ENCODE data around the gene ELOB. TPM values are rescaled to one million over a fixed set of nuclear protein-coding genes. Genes with fewer than 3 reads are reported as not detected.

ELOB gene
- polyA plus RNA-seq, 1 experiment, result 146 TPM

DNA sequence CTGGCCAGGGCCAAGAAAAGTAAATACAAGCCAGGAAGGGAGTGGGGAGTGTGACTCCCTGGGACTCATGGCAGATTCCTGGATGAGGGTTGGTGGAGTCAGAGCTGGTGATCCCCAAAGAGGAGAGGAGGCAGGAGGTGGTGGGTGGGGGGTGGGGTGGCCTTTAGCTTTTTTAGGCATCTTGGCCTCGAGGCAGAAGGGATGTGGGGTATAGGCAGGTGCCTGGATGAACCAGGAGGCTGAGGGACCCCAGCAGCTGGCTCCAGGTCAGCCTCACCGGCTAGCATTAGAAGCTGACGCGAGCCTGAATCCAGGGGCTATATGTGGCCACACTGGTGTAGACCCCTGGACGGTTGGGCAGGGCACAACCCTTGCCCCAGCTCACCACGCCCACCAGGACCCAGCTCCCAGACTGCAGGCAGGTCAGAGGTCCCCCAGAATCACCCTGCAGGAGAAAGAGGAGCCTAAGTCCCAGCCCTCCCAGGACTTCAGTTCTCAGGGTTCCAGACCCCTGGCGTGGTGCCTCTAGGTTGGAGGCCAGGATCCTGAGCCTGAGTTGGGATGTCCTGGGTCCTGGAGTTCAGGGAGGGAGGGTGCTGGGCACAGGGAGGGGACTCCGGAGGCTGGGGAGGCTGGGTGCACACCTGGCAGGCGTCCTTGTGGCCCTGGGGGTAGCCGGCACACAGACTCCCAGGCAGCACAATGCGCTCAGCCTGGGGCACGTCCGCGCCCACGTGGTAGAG is 7.4 kb upstream of the ELOB start:
- POLR2A ChIA-PET, result no interaction called here

DNA sequence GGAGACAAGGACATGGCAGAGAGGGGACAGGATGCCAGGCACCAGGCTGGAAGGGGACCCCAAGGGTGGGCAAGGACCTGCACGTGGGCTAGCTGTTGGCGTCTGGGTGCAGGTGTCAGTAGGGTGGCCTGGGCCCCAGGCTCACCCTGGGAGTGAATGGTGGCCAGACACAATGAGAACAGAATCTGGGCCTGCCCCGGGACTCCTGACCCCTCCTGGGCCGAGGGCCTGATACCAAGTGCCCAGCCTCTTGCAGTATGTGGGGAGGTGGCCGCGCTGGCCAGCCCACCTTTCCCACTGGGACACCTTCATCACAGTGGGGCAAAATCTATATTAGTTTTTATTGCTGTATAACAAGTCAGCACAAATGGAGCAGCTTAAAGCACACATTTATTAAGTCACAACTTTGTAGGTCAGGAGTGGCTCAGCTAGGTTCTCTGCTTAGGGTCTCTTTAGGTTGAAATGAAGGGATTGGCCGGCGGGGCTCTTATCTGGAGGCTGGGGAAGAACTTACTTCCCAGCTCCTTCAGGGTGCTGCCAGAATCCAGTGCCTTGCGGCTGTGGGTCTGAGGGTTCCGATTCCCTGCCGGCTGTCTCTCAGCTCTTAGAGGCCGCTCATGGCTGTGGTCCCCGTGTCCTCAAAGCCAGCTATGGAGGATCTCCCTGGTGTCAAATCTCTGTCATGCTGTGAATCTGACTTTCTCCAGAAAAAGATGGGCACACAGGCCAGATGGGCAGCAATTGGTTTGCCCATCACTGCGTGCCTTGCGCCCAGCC is 6.7 kb upstream of the ELOB start:
- no peak for DNase-seq (ENCODE audit: low read depth, low spot score)

More for the DNA sequence above, 7.4 kb upstream of the ELOB start:
- peaks cover 47% of the 10 kb centered on the region for H3K27me3 ChIP-seq (ENCODE audit: control insufficient read depth, insufficient read depth, low read length)
- no peak overlapping the region for H3K4me3 ChIP-seq (ENCODE audit: low read depth, low read length)
- no peak for DNase-seq (ENCODE audit: low read depth, low spot score)
- CTCF ChIA-PET, result interaction anchor here (0.5 kb wide), 1 partner anchor 90 kb away, joined by 5 read pairs; no protein-coding TSS in a partner anchor
- TF ChIP-seq, protein P1, sequence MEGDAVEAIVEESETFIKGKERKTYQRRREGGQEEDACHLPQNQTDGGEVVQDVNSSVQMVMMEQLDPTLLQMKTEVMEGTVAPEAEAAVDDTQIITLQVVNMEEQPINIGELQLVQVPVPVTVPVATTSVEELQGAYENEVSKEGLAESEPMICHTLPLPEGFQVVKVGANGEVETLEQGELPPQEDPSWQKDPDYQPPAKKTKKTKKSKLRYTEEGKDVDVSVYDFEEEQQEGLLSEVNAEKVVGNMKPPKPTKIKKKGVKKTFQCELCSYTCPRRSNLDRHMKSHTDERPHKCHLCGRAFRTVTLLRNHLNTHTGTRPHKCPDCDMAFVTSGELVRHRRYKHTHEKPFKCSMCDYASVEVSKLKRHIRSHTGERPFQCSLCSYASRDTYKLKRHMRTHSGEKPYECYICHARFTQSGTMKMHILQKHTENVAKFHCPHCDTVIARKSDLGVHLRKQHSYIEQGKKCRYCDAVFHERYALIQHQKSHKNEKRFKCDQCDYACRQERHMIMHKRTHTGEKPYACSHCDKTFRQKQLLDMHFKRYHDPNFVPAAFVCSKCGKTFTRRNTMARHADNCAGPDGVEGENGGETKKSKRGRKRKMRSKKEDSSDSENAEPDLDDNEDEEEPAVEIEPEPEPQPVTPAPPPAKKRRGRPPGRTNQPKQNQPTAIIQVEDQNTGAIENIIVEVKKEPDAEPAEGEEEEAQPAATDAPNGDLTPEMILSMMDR (IDR thresholded peaks at IDR 0.05; ENCODE audit: low read depth, low read length), result no peak
- H3K27ac ChIP-seq (ENCODE audit: low read depth, low read length), result no peak overlapping the region
- no peaks in the 10 kb centered on the region; the same call in 1 of the 2 replicates for H3K9me3 ChIP-seq (ENCODE audit: control insufficient read depth, insufficient read depth, low read length)

DNA sequence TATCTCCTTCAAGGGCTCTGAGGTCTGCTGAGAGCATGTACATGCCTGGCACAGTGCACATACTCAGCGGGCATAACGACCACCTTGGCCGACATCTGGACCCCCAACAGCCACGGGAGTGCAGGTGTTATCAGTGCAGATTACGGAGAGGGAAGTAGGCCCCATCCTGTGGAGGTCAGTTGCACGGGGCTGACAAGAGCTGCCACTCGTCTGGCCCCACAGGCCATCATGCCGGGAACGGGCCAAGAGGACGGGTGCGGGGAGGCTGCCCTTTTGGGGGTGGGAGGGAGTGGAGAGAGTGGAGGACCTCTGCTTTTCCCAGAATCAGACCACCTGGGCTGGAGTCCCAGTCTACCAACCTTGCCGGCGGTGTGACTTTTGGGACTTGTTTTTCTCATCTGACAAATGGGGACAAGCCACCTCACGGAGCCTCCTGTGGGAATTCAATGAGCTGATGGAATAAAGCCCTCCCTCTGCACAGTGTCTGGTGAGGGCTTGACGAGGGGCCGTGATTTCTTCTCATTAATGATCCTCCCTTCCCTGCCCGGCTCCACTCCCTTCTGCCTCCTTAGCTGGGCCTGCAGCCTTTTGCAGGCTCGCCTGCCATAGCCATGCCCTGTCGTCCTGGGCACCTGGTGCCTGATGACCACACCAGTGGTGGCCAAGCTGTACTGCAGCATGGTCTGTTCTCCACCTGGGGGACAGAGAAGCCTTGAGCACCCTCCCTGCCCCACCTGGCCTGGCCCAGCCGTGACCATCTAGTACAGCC is 5.7 kb upstream of the ELOB start:
- H3K4me3 ChIP-seq (ENCODE audit: low read depth, low read length), result no peak overlapping the region
- H3K27me3 ChIP-seq (ENCODE audit: control insufficient read depth, insufficient read depth, low read length), result peaks cover 37% of the 10 kb centered on the region
- H3K9me3 ChIP-seq (ENCODE audit: control insufficient read depth, insufficient read depth, low read length), result no peaks in the 10 kb centered on the region; the same call in 1 of the 2 replicates
- ChIA-PET POLR2A (no interaction called here), CTCF (interaction anchor here (1.0 to 1.1 kb wide), 2 partner anchors 56 to 85 kb away, joined by 4 to 6 read pairs; no protein-coding TSS in a partner anchor)
- no peak for DNase-seq (ENCODE audit: low read depth, low spot score)
- no peak overlapping the region for H3K27ac ChIP-seq (ENCODE audit: low read depth, low read length)
- TF ChIP-seq, protein P1 (IDR thresholded peaks at IDR 0.05; ENCODE audit: low read depth, low read length), result no peak

More for the DNA sequence above, 6.7 kb upstream of the ELOB start:
- H3K4me3 ChIP-seq (ENCODE audit: low read depth, low read length), result no peak overlapping the region
- TF ChIP-seq, protein P1 (IDR thresholded peaks at IDR 0.05; ENCODE audit: low read depth, low read length), result no peak
- ChIA-PET CTCF (interaction anchor here (0.5 to 1.1 kb wide), 4 partner anchors 55 to 282 kb away, joined by 3 to 6 read pairs (median 4); no protein-coding TSS in a partner anchor), POLR2A (no interaction called here)
- no peak overlapping the region for H3K27ac ChIP-seq (ENCODE audit: low read depth, low read length)
- no peaks in the 10 kb centered on the region; the same call in 1 of the 2 replicates for H3K9me3 ChIP-seq (ENCODE audit: control insufficient read depth, insufficient read depth, low read length)
- peaks cover 40% of the 10 kb centered on the region for H3K27me3 ChIP-seq (ENCODE audit: control insufficient read depth, insufficient read depth, low read length)

DNA sequence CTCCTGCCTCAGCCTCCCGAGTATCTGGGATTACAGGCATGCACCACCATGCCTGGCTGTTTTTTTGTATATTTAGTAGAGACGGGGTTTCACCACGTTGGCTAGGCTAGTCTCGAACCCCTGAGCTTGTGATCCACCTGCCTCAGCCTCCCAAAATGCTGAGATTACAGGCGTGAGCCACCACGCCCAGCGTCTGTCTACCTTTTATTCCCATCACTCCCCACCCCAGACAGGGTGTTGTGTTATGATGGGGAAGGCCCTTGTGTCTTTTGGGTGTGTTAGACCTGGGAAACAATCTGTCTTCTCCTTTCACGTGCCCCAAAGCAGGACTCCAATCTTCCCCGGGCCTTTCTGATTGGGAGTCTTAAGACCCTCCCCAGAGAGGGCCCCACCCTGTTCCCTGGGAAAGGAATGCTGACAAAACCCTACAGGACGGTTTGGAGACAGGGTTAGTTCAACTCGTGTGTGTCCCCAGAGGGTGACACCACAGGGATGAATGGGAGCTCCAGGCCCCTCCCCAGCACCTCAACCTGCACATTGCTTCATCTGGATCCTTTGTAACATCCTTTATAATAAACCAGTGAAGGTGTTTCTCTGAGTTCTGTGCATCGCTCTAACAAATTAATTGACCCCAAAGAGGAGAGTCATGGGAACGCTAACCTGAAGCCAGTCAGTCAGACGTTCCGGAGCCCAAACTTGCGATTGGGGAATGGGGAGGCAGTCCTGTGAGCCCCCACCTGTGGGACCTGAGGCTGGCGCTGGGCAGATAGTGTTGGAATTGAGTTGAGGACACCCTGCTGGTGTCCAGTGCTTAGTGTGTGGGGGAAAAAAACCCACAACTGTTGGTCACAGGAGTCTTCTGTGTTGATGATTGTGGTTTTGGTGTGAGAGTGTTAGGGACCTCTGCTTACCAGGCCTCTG is 3.2 kb upstream of the ELOB start:
- H3K4me3 ChIP-seq (ENCODE audit: low read depth, low read length), result no peak overlapping the region
- H3K9me3 ChIP-seq (ENCODE audit: control insufficient read depth, insufficient read depth, low read length), result no peaks in the 10 kb centered on the region; the same call in 1 of the 2 replicates
- POLR2A ChIA-PET, result no interaction called here
- H3K27me3 ChIP-seq (ENCODE audit: control insufficient read depth, insufficient read depth, low read length), result peaks cover 20% of the 10 kb centered on the region
- no peak overlapping the region for H3K27ac ChIP-seq (ENCODE audit: low read depth, low read length)
- CTCF ChIA-PET, result no interaction called here
- no peak for DNase-seq (ENCODE audit: low read depth, low spot score)
- TF ChIP-seq, protein P1 (IDR thresholded peaks at IDR 0.05; ENCODE audit: low read depth, low read length), result no peak

All from AG04450 (cell line).